Measurements from ENCODE around the gene KCNC3. TPM values are rescaled to one million over a fixed set of nuclear protein-coding genes. Genes with fewer than 3 reads are reported as not detected.

Gene KCNC3
- total and polyA plus RNA-seq, 4 donors = 0.15 to 3.2 (median 1.2) TPM

- H3K36me3 ChIP-seq (ENCODE audit: control insufficient read depth in 1 of 2, insufficient read depth in 2 of 2, low read length in 1 of 2) = peaks cover 0 to 2% of the 10 kb centered on the region in 2 donors
- no peak for ATAC-seq (ENCODE audit: low FRiP score)
- intact Hi-C loops (cut with DNase I) = no loop called here
Observed at GRCh38 chr19:50268501-50268900, 60.7 kb downstream of the KCNC3 start.

GRCh38 chr19:50268041-50268440, 61.1 kb downstream of the KCNC3 start:
- Histone ChIP-seq H3K9me3 (ENCODE audit: control insufficient read depth, low read length) (no peaks in the 10 kb centered on the region), H3K4me1 (ENCODE audit: control insufficient read depth in 1 of 2, insufficient read depth in 2 of 2, low read length in 2 of 2) (no peaks in the 10 kb centered on the region), H3K36me3 (ENCODE audit: control insufficient read depth in 1 of 2, insufficient read depth in 2 of 2, low read length in 1 of 2) (peaks cover 0 to 2% of the 10 kb centered on the region in 2 donors), H3K4me3 (ENCODE audit: low read length in 2 of 2) (no peak overlapping the region), H3K27me3 (ENCODE audit: control insufficient read depth in 1 of 2, insufficient read depth in 2 of 2, low read length in 1 of 2) (no peaks in the 10 kb centered on the region), H3K27ac (ENCODE audit: low read depth in 1 of 2, low read length in 2 of 2) (no peak overlapping the region)
- intact Hi-C loops (cut with DNase I) = no loop called here
- DNase-seq = no peak
- no peak for ATAC-seq (ENCODE audit: low FRiP score)
- WGBS, 2 donors = 91% methylated on average over 13 of the region's 13 CpGs

More at GRCh38 chr19:50268501-50268900, 60.7 kb downstream of the KCNC3 start:
- no peak for DNase-seq
- Histone ChIP-seq H3K27me3 (ENCODE audit: control insufficient read depth in 1 of 2, insufficient read depth in 2 of 2, low read length in 1 of 2) (no peaks in the 10 kb centered on the region), H3K4me1 (ENCODE audit: control insufficient read depth in 1 of 2, insufficient read depth in 2 of 2, low read length in 2 of 2) (no peaks in the 10 kb centered on the region), H3K9me3 (ENCODE audit: control insufficient read depth, low read length) (no peaks in the 10 kb centered on the region), H3K27ac (ENCODE audit: low read depth in 1 of 2, low read length in 2 of 2) (no peak overlapping the region), H3K4me3 (ENCODE audit: low read length in 2 of 2) (no peak overlapping the region)
- WGBS, 2 donors = 96 to 97% methylated on average over 5 of the region's 5 CpGs

- Histone ChIP-seq H3K27me3 (ENCODE audit: control insufficient read depth in 1 of 2, insufficient read depth in 2 of 2, low read length in 1 of 2) (no peaks in the 10 kb centered on the region), H3K4me1 (ENCODE audit: control insufficient read depth in 1 of 2, insufficient read depth in 2 of 2, low read length in 2 of 2) (no peaks in the 10 kb centered on the region), H3K36me3 (ENCODE audit: control insufficient read depth in 1 of 2, insufficient read depth in 2 of 2, low read length in 1 of 2) (peaks cover 0 to 2% of the 10 kb centered on the region in 2 donors), H3K9me3 (ENCODE audit: control insufficient read depth, low read length) (no peaks in the 10 kb centered on the region), H3K27ac (ENCODE audit: low read depth in 1 of 2, low read length in 2 of 2) (no peak overlapping the region), H3K4me3 (ENCODE audit: low read length in 2 of 2) (no peak overlapping the region)
- WGBS, 2 donors = 41 to 44% methylated on average over 20 of the region's 20 CpGs
- DNase-seq (no peak), ATAC-seq (ENCODE audit: low FRiP score) (no peak)
- intact Hi-C loops (cut with DNase I) = no loop called here
Observed at GRCh38 chr19:50266896-50267295, 62.3 kb downstream of the KCNC3 start.

GRCh38 chr19:50266041-50266440, 63.1 kb downstream of the KCNC3 start:
- ATAC-seq (ENCODE audit: low FRiP score) (no peak), DNase-seq (no peak)
- H3K4me1 ChIP-seq (ENCODE audit: control insufficient read depth in 1 of 2, insufficient read depth in 2 of 2, low read length in 2 of 2) = no peaks in the 10 kb centered on the region
- H3K36me3 ChIP-seq (ENCODE audit: control insufficient read depth in 1 of 2, insufficient read depth in 2 of 2, low read length in 1 of 2) = peaks cover 0 to 2% of the 10 kb centered on the region in 2 donors
- intact Hi-C loops (cut with DNase I) = no loop called here
- H3K4me3 ChIP-seq (ENCODE audit: low read length in 2 of 2) = no peak overlapping the region
- H3K9me3 ChIP-seq (ENCODE audit: control insufficient read depth, low read length) = no peaks in the 10 kb centered on the region
- H3K27ac ChIP-seq (ENCODE audit: low read depth in 1 of 2, low read length in 2 of 2) = no peak overlapping the region
- no peaks in the 10 kb centered on the region for H3K27me3 ChIP-seq (ENCODE audit: control insufficient read depth in 1 of 2, insufficient read depth in 2 of 2, low read length in 1 of 2)
- WGBS, 2 donors = 93 to 94% methylated on average over 8 of the region's 8 CpGs

GRCh38 chr19:50264483-50265186, 64.5 kb downstream of the KCNC3 start:
- ATAC-seq (ENCODE audit: low FRiP score) (no peak), DNase-seq (no peak)
- Histone ChIP-seq H3K4me1 (ENCODE audit: control insufficient read depth in 1 of 2, insufficient read depth in 2 of 2, low read length in 2 of 2) (no peaks in the 10 kb centered on the region), H3K4me3 (ENCODE audit: low read length in 2 of 2) (no peak overlapping the region), H3K27ac (ENCODE audit: low read depth in 1 of 2, low read length in 2 of 2) (no peak overlapping the region), H3K27me3 (ENCODE audit: control insufficient read depth in 1 of 2, insufficient read depth in 2 of 2, low read length in 1 of 2) (no peaks in the 10 kb centered on the region), H3K36me3 (ENCODE audit: control insufficient read depth in 1 of 2, insufficient read depth in 2 of 2, low read length in 1 of 2) (peaks cover 0 to 2% of the 10 kb centered on the region in 2 donors), H3K9me3 (ENCODE audit: control insufficient read depth, low read length) (no peaks in the 10 kb centered on the region)
- intact Hi-C loops (cut with DNase I) = no loop called here
- 86% methylated on average over 8 of the region's 8 CpGs for WGBS, 2 donors

- Histone ChIP-seq H3K4me1 (ENCODE audit: control insufficient read depth in 1 of 2, insufficient read depth in 2 of 2, low read length in 2 of 2) (no peaks in the 10 kb centered on the region), H3K27me3 (ENCODE audit: control insufficient read depth in 1 of 2, insufficient read depth in 2 of 2, low read length in 1 of 2) (no peaks in the 10 kb centered on the region), H3K27ac (ENCODE audit: low read depth in 1 of 2, low read length in 2 of 2) (no peak overlapping the region), H3K9me3 (ENCODE audit: control insufficient read depth, low read length) (no peaks in the 10 kb centered on the region), H3K4me3 (ENCODE audit: low read length in 2 of 2) (no peak overlapping the region), H3K36me3 (ENCODE audit: control insufficient read depth in 1 of 2, insufficient read depth in 2 of 2, low read length in 1 of 2) (no peaks in the 10 kb centered on the region)
- no peak for DNase-seq
- intact Hi-C loops (cut with DNase I) = no loop called here
- no peak for ATAC-seq (ENCODE audit: low FRiP score)
- WGBS, 2 donors = 96 to 97% methylated on average over 8 of the region's 8 CpGs
Observed at GRCh38 chr19:50263176-50263575, 66.0 kb downstream of the KCNC3 start.

Other genes starting within 250 kb of the KCNC3 start
- gene IZUMO2, start 166.1 kb downstream of the KCNC3 start, total RNA-seq = not detected
- not detected for gene IZUMO2, start 166.1 kb downstream of the KCNC3 start, polyA plus RNA-seq
- gene MYH14, start 125.8 kb downstream of the KCNC3 start, total RNA-seq = 10 to 100 TPM in 1 of 2 donors, 1 to 10 TPM in 1; 5.9 to 11.8 TPM
- gene MYH14, start 125.8 kb downstream of the KCNC3 start, polyA plus RNA-seq = 10 to 100 TPM in 1 of 2 donors, 1 to 10 TPM in 1; 4.8 to 61.1 TPM
- 1 to 10 TPM in 1 of 2 donors, under 1 TPM in 1; 0.52 to 1.5 TPM for gene NAPSA, start 36.3 kb upstream of the KCNC3 start, total RNA-seq
- 1 to 10 TPM; 1.1 to 1.6 TPM for gene NAPSA, start 36.3 kb upstream of the KCNC3 start, polyA plus RNA-seq
- gene NR1H2, start 47.1 kb upstream of the KCNC3 start, total RNA-seq = 10 to 100 TPM; 82.6 to 91.0 TPM
- 100 to 1,000 TPM in 1 of 2 donors, 10 to 100 TPM in 1; 53.5 to 126 TPM for gene NR1H2, start 47.1 kb upstream of the KCNC3 start, polyA plus RNA-seq
- gene POLD1, start 55.0 kb upstream of the KCNC3 start, total RNA-seq = 10 to 100 TPM; 13.2 to 26.9 TPM
- gene POLD1, start 55.0 kb upstream of the KCNC3 start, polyA plus RNA-seq = 10 to 100 TPM in 1 of 2 donors, 1 to 10 TPM in 1; 5.4 to 27.7 TPM
- gene SPIB, start 89.6 kb upstream of the KCNC3 start, total RNA-seq = under 1 TPM; 0.48 to 0.62 TPM
- gene SPIB, start 89.6 kb upstream of the KCNC3 start, polyA plus RNA-seq = 1 to 10 TPM in 1 of 2 donors, under 1 TPM in 1; 0.05 to 5.1 TPM
- gene MYBPC2, start 103.5 kb upstream of the KCNC3 start, total RNA-seq = not detected
- gene MYBPC2, start 103.5 kb upstream of the KCNC3 start, polyA plus RNA-seq = under 1 TPM in 1 of 2 donors, not detected in 1; 0.03 TPM
- 10 to 100 TPM; 79.6 to 86.5 TPM for gene EMC10, start 147.1 kb upstream of the KCNC3 start, total RNA-seq
- 100 to 1,000 TPM in 1 of 2 donors, 10 to 100 TPM in 1; 65.2 to 111 TPM for gene EMC10, start 147.1 kb upstream of the KCNC3 start, polyA plus RNA-seq
- not detected for gene GARIN5A, start 147.5 kb upstream of the KCNC3 start, total RNA-seq
- gene GARIN5A, start 147.5 kb upstream of the KCNC3 start, polyA plus RNA-seq = not detected
- gene JOSD2, start 181.8 kb upstream of the KCNC3 start, total RNA-seq = 10 to 100 TPM; 26.6 to 34.2 TPM
- gene JOSD2, start 181.8 kb upstream of the KCNC3 start, polyA plus RNA-seq = 10 to 100 TPM; 40.2 to 76.1 TPM
- not detected for gene ASPDH, start 184.5 kb upstream of the KCNC3 start, total RNA-seq
- 1 to 10 TPM in 1 of 2 donors, not detected in 1; 1.9 TPM for gene ASPDH, start 184.5 kb upstream of the KCNC3 start, polyA plus RNA-seq
- 10 to 100 TPM in 1 of 2 donors, 1 to 10 TPM in 1; 5.7 to 12.2 TPM for gene LRRC4B, start 239.1 kb upstream of the KCNC3 start, total RNA-seq
- gene LRRC4B, start 239.1 kb upstream of the KCNC3 start, polyA plus RNA-seq = 1 to 10 TPM in 1 of 2 donors, under 1 TPM in 1; 0.63 to 1.8 TPM